GM04503 (cell line): Measurements from ENCODE around the gene IST1.
A peak's percentile ranks its signal among the peaks of the same experiment; 100 is the strongest.

ENCODE experiments used
- DNase-seq: peaks from one replicate; pipeline ENCODE4 v3.0.0-alpha.2; 2012; ENCODE audit warnings: low read depth

The IST1 gene

DNA sequence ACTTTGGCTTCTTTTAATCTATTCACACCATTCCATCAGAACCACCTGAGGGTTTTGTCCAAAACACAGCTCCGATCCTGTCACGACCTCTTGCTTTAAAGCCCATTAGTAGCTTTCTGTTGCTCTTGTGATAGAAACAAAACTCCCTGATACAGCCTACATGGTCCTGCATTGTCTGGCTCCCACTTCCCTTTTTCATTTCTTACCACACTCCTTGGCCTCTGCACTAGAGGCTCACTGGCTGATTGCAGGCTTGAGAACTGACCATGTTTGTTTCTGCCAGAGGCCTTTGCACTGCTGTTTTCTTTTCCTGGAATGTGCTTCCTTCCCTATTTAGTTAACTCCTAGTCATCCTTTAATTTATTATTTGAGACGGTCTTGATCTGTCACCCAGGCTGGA, 23.7 kb downstream of the IST1 start:
- no peak for DNase-seq

DNA sequence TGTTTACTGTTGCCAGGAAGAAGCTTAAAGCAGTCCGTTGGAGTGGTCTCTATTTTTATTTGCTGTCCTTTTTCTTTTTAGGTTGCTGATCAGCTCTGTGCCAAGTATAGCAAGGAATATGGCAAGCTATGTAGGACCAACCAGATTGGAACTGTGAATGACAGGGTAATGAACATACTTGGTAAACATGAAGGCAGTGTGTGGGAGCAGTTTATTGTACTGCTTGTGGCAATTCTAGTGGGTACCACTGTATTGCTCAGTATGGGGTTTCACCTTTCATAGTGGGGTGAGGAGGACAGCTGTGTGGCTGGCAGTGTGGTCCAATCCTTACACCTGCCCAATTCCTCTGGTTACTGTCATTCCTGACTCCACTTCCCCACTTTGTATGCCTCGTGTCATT, 25.3 kb downstream of the IST1 start:
- DNase-seq, result no peak

DNA sequence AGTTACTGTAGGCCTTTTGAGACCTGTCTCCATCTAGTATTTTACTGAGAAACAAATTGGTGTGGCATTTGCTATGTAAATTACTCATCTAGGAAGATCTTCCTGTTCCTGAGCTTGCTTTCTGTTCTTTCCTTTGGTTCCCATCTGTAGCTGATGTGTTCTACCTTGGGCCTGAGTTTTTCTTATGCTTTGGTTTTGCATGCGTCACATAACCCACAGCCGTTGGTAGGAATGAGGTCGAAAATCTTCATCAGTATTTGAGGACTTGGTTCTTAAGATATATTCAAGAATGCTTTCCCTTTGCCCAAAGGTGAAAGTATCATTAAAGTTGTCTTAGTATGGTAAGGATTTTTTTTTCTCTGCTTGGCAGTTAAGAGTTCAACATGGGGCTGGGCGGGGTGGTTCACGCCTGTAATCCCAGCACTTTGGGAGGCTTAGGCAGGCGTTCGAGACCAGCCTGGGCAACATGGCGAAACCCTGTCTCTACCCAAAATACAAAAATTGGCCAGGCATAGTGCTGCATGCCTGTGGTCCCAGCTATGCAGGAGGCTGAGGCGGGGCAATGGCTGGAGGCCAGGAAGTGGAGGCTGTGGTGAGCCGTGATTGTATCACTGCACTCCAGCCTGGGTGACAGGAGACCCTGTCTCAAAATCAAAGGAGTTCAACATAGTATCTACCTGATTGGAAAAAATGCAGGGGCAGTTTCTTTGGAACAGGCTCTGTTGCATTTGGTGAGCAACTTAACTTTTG, 28.8 kb downstream of the IST1 start:
- no peak for DNase-seq

GRCh38 chr16:71924710-71925109, 29.4 kb downstream of the IST1 start:
- DNase-seq, result no peak

DNA sequence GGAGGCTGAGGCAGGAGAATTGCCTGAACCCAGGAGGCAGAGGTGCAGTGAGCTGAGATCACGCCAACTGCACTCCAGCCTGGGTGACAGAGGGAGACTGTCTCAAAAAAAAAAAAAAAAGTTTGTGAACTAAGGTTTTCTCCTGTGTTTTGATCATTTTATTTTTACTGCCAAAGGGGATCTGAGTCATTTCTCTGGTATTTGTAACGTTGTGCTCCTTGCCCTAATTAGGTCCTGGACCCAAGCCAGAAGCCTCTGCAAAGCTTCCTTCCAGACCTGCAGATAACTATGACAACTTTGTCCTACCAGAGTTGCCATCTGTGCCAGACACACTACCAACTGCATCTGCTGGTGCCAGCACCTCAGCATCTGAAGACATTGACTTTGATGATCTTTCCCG, 32.1 kb downstream of the IST1 start:
- DNase-seq, result peak; percentile 80

GRCh38 chr16:71927787-71928186, 32.5 kb downstream of the IST1 start:
- DNase-seq, result no peak

GRCh38 chr16:71929048-71929447, 33.7 kb downstream of the IST1 start:
- peak; percentile 37 for DNase-seq

DNA sequence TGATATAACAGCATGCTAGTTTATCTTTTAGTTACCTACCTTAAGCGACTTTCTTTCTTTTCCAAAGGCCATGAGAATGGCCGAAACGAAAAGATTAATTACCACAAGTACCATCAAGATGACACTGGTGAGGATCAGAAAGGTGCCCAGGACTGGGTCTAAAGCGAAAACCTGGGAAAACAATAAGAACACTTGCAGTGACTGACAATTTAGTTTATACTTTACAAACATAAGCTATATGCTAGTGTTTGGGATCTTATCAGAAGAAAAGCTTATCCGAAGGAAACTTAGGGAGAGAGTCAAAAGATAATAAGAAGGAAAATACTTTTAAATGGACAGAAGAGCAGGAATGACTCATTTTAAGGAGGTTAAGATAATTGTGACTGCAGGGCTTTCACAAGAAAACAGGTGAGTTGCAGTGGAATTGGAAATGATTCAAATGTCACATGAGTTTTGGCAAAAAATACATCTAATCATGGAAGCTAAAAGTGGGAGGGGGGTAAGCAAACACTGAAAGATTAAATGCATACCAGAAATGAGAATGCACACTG, 34.8 kb downstream of the IST1 start:
- DNase-seq, result no peak

DNA sequence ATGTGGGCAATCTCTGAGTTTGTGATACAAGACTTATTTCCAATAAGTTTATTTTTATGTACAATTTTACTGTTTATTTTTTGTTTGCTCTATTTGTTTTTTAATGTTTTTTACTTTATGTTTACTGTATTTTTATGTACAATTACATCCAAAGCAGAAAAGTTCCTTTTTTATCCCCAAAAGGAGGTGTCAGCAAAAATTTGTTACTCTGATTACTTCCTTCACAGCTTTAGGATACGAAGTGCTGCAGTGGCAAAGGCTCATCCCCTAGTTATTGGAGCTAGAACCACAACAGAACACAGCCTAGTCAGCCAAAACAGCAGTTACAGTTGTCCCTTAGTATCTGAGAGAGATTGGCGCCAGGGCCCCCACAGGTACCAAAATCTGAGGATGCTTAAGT, 35.7 kb downstream of the IST1 start:
- no peak for DNase-seq

DNA sequence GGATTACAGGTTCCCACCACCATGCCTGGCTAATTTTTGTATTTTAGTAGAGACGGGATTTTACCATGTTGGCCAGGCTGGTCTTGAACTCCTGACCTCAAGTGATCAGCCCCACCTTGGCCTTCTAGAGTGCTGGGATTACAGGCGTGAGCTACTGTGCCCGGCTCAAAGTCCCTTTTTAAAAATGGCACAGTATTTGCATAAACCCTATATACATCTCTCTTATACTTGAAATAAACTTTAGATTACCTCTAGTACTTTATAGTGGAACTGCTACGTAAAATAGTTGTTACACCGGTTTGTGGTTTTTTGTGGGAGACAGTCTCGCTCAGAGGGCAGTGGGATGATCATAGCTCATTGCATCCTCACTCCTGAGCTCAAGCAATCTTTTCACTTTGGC, 36.3 kb downstream of the IST1 start:
- DNase-seq, result no peak

DNA sequence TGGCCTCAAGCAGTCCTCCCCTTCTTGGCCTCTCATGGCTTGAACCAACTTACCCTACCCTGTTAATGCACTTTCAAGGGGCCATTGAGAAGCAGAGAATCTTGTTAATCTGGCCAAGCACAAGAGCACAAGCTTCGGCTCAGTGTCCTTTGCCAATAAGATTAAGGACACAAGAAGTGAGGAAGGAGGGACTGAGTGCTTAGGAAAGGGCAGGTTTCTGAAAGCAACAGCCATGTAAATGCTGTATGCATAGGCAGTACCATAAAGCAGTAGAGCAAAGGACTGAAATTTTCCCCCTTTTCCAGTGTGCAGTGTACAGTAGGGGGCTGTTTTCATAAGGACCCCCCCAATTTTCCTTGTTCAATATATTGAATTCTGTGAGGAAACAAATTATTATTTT, 37.7 kb downstream of the IST1 start:
- DNase-seq, result no peak

DNA sequence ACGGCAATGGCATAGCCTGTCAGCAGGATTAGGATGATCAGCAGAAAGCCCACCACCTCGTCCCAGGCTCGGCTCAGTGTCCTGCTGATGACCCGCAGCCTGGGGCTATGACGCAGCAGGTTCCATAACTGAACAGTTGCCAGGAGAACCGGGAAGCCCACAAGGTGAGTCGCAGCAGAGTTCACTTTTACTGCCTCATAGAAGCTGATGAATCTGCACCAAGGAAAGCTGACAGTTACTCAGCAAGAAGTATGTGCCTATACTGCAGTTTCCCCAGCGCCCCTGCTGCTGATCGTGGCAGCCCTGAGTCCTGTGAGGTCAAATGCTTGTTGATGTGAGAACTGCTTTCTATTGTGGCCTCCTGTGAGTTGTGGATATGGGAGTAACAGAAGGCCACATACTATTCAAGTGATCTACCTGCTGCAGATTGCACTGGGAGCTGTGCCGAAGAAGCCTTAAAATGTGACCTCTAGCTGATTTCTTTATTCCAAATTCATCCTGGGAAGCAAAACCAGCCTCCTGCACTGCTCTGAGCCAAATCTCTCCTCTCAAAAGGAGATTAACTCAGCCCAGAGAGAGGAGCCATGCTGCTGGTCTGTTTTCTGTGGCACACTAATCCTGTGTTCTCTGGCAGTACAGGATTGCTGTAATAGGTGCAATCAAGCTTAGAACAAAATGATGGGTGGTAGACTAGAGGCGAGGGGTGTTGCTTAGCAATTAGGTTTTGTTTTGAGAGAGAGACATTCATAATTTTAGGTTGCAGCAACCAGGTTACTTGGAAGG, 38.8 kb downstream of the IST1 start:
- no peak for DNase-seq

DNA sequence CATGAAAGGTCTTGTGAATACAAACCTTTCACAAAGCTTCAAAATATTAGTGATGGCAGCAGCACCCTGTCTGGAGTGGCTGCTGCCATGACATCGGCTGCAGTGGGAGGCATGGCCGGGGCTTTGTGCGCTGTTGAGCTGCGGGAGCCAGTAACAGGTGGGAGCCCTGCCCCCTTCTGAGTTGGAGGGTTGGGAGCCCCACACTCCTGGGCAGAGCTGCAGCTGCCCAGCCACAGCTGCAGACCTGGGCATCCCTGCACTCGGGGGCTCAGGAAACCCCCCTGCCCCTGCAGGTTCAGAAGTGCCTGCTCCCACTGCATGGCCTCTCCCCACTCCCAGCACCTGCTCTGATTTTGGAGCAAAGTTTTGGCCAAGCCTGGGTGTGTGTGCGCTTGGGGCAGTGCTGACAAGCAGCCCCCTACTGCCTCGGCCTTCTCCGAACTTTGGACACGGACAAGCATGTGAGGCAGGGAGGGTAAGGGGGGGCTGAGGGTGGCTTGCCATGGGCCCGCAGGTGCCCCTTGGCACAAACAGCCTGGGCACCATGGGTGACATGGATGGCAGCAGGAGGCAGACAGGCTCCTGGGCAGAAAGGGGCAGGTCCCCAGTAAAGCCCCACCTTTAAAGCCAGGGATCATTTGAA, 42.7 kb downstream of the IST1 start:
- DNase-seq, result no peak

DNA sequence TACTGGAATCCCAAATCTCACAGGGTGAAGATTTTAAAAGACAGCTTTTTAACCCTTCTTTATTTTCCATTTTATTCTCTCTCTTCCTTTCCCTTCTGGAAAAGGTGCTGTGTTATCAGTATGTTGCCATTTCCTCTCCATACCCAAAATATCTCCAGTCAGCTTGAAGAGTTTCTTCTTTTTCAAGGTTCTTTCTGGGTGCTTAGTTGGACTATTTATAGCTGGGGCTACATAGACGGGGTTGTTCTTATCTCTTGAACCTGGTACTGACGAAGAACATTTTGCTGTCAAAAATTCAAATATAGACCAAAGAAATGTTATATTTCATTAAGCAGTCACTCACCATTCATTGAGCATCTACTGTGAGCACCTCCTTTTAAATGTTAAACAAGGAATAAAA, 48.6 kb downstream of the IST1 start:
- DNase-seq, result no peak

- no peak for DNase-seq
These were observed 50.3 kb downstream of the IST1 start for GRCh38 chr16:71945616-71946015.

- DNase-seq, result no peak
These were observed 57.5 kb downstream of the IST1 start for GRCh38 chr16:71952825-71953224.

DNA sequence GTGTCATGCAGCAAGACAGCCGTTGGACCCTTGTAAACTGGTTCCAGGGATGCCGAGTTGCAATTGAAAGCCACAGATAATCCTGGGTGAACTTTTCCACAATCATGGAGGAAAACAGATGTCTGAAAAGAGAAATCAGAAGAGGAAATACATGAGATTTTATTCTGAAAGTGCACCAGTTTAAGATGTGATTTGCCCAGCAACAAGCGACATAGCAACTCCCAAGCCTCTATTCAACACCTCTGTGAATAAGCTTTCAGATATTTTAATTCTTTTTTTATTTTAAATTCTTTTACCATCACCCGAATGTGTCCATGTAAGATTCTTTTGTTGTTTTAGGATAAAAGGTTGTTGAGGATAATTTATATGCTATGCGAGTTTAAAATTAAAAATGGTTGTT, 58.8 kb downstream of the IST1 start:
- no peak for DNase-seq

DNA sequence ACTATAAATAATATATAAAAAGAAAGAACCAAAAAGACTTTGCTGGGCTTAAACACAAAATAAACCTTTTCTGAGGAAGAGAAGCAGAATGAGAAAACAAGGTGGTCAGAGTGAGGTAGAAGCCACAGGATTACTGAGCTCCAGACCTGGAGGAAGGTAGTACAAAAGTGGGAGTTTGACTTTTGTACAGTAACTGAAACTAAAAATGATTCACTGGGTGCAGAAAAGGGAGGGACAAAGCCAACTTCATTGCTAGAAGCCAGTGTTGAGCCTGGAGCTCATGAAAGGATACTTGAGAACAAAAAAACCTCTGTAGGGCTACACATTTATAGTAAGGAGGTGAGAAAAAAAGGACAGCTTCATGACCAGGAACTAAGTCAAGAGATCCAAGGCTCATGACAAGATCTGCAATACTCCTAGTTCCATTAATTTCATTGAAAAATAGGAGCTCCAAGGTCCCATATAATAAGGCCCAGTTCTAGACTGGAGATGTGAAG, 59.4 kb downstream of the IST1 start:
- DNase-seq, result no peak

DNA sequence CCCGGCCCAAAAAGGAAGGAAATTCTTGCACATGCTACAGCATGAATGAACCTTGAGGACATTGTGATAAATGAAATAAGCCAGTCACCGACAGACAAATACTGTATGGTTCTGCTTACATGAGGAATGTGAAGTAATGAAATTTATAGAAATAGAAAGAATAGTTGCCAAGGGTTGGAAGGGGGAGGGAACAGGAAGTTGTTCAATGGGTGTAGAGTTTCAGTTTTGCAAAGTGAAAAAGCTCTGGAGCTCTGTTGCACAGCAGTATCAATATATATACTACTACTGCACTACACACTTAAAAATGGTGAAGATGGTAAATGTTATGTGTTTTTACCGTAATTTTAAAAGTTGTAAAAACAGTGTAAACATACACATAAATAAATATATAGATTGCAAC, 61.2 kb downstream of the IST1 start:
- no peak for DNase-seq

DNA sequence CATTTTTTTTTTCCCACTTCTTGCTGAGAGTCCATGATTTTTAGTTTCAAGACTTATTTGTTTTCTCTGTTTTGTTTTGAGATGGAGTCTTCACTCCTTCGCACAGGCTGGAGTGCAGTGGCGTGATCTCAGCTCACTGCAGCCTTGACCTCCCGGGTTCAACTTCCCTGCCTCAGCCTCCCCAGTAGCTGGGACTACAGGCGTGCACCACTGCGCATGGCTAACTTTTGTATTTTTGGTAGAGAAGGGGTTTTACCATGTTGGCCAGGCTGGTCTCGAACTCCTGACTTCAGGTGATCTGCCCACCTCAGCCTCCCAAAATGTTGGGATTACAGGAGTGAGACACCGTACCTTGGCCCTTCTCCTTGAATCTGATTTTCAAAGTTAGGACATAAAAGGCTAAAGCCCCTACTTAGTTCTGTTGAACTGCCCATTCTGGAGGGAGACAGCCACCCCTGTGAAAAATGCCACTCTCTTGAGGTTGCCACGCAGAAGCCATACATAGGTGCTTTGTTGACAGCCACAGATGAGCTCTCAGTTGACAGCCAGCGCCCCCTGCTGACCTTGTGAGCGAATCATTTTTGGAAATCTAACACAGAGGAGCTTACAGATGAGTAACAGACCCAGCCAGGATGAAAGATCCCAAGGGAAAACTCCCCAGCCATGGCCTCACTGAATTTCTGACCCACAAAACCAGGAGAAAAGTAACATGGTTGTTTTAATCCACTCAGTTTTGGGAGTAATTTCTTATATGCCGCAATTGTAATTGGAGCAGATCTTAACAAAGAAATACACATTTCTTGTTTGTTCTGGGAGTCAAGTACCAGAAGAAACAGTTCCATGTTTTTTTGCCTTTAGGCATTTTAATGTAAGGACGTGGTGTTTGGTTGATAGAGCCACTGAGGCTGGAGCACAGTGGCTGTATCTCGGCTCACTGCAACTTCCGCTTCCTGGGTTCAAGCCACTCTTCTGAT, 66.0 kb downstream of the IST1 start:
- peak; percentile 64 for DNase-seq

GRCh38 chr16:71963125-71963875, 68.0 kb downstream of the IST1 start:
- DNase-seq, result no peak
